Suprapubic skin (tissue), 2 donors: Measurements from ENCODE around the gene ANKRA2.

ENCODE experiments used
- EP300 ChIP-seq: sonication (generic); formaldehyde crosslinking; IDR thresholded peaks from one replicate; pipeline ENCODE4 v1.6.1; 2017; ENCODE audit warnings: antibody characterized with exemption
- POLR2A ChIP-seq, 2 donors: fragments of 450-650 bp; IDR thresholded peaks; one replicate each; pipeline ENCODE4 v1.6.1; 2017; ENCODE audit warnings: antibody characterized with exemption in 2 of 2, mild to moderate bottlenecking in 2 of 2, moderate library complexity in 2 of 2

- no peak for TF ChIP-seq POLR2A (IDR thresholded peaks at IDR 0.05)
- TF ChIP-seq EP300: no peak
These were observed 47.4 kb upstream of the ANKRA2 start for GRCh38 chr5:73612799-73613198.
